Raji (cell line): ENCODE data around the gene DLG2.

Experiments
- POLR2A ChIP-seq: IDR thresholded peaks from 2 replicates; pipeline ENCODE4 v1.6.1; 2011; ENCODE audit warnings: low read depth, low read length, control low read depth; ENCODE audit not compliant: insufficient read depth

DLG2 gene

GRCh38 chr11:83773950-83774880 is 1852.9 kb downstream of the DLG2 start:
- TF ChIP-seq POLR2A, result no peak

GRCh38 chr11:83768489-83768888 is 1858.7 kb downstream of the DLG2 start:
- no peak for TF ChIP-seq POLR2A

DNA sequence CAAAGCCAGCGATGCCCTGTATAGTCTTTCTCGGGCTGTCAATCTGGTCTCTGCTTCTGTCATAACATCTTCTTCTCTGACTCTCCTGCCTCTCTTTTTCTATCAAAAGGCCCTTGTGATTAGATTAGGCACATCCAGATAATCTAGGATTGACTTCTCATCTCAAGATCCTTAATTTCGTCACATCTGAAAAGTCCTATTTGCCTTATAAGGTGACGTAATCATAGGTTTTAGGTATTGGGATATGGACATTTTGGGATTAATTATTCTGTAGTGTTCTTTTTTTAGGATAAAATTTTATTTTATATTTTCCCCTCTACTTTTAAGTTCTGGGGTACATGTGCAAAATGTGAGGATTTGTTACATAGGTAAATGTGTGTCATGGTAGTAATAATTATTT is 1860.2 kb downstream of the DLG2 start:
- no peak for TF ChIP-seq POLR2A

GRCh38 chr11:83764643-83765042 is 1862.5 kb downstream of the DLG2 start:
- no peak for TF ChIP-seq POLR2A

DNA sequence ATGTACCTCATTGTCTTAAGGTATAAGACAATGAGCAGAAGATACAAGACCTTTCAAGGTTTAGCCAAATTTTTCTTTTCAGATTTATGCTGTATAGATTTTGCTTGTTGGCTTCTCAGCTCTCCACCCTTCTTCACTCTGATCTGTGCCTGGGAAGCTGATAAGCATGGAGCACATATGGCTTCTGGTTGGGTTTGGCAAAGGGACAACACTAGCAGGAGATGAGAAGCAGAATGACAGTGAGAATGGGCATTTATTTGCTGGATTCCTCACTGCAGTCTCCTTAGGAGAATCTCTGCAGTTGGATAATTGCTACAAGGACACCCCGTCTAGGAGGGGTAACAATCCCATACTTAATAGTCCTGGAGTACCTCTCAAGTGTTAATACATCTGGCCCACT is 1866.2 kb downstream of the DLG2 start:
- no peak for TF ChIP-seq POLR2A

DNA sequence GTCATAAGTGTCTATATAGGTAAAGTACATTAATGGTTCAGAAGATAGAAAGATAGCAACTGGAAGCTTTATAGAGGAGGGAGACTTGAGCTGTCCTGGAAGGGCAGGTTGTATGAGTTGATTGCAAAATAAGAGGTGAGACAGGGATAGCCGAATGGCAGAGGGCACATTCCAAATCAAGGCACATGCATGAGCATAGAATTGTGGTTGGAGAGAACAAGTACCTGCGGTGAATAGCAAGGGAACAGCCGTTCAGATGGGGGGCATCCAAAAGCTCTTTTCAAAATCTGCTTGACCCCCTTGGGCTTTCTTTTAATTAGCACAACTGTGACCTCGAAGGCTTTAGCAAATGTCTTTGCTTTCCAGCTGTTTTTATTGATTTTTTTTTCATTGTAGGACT is 1868.0 kb downstream of the DLG2 start:
- TF ChIP-seq POLR2A, result no peak

- TF ChIP-seq POLR2A, result no peak
Measured at GRCh38 chr11:83751041-83751440, 1876.1 kb downstream of the DLG2 start.

- no peak for TF ChIP-seq POLR2A
Measured at GRCh38 chr11:83746921-83747585, 1880.1 kb downstream of the DLG2 start.

- TF ChIP-seq POLR2A, result no peak
Measured at GRCh38 chr11:83744620-83745192, 1882.4 kb downstream of the DLG2 start.

DNA sequence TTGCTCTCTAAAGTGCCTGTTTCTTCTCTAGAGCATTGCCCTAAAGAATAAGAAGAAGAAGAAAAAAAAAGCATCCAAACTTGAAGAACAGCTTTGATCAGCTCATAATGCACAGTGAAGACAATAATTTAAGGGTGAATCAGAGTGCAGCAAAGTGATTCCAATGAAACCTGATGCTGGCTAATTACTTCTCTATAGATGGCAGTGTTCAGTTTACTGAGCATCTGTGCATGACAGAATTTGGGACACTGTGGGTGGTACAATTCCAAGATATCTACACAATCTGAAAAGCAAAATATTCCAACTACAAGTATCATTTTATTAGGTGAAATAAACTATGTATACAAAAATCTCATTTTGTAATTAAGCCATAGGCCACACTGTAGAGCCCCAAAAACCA is 1890.5 kb downstream of the DLG2 start:
- no peak for TF ChIP-seq POLR2A

GRCh38 chr11:83734120-83734519 is 1893.0 kb downstream of the DLG2 start:
- TF ChIP-seq POLR2A, result no peak

DNA sequence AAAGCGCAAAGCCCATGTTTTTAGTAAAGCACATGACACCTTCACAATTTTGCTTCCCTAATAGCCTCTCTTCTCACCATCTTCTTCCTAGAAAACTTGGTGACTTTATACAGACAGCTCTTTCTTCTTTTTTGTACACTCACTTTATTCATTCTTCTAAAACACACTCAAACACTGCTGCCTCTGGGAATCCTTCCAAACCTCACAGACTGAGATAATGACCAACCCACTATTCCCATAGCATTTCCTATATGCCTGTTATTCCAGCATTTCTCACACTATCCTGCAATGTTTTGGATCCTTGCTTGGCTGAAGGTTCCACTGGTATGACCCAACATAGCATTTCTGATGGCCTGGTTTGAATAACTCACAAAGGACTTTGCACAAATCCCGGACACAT is 1898.9 kb downstream of the DLG2 start:
- no peak for TF ChIP-seq POLR2A

DNA sequence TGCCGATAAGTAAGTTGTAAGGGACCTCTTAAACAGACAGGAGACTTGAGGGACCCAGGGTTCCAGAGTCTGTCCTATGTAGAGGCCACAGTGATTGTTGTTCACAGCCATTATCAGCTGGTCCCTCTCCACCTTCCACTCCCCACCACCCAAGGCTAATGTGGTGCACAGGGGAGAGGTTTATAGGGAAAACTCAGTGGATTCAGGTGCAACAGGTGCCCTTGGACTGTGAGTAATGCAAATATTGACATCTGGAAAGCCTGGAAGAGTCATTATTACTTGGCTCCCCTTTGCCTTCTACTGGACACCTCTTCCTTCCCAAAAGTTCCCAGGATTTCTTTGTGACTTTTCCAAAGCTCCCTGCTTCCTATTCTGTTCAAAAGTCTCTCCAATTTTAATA is 1899.9 kb downstream of the DLG2 start:
- TF ChIP-seq POLR2A, result no peak

GRCh38 chr11:83726316-83726715 is 1900.8 kb downstream of the DLG2 start:
- TF ChIP-seq POLR2A, result no peak

DNA sequence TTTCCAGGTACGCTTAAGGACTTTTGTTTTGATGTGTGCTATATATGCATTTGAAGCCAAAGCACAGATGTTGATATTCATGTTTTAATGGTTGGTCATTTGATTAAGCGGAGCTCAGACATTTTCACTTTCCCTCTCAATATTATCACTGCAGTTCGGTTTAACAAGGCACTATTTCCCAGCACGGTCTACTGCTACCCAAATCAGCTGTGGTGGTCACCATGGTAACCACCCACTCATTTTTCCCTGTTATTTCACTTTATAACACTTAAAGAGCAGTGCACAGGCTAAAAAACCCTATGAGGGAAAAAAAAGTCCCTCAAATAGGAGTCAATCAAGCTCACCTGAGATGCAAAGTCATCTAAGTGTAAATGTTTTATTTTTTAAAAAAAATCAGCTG is 1901.4 kb downstream of the DLG2 start:
- no peak for TF ChIP-seq POLR2A

DNA sequence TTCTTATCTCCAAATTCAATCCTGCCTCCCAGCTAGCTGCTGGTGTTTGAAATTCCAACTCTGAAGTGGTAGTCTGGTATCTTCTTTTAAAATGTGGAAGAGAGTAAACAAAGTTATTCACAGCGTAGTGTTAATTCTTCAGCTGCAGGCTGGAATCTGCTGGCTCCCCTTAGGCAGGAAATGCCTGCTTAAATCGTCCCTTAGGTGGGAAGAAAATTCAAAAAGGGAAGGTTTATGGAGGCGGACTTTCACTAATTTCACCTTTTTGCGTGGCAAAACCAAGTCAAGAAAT is 1901.9 kb downstream of the DLG2 start:
- no peak for TF ChIP-seq POLR2A
